Measurements from ENCODE around the gene TAPBP.

- TF ChIP-seq POLR2A (IDR thresholded peaks at IDR 0.05; ENCODE audit: extremely low read depth, insufficient read length) (peak; percentile 4), CTCF (IDR thresholded peaks at IDR 0.05; ENCODE audit: low read depth, low read length) (no peak), MYC (IDR thresholded peaks at IDR 0.05; ENCODE audit: low read depth, low read length) (no peak)
Observed at GRCh38 chr6:33272275-33273128, 41.4 kb downstream of the TAPBP start.
